GM18520 (cell line): ENCODE data around the gene SEPTIN12.
A peak's percentile ranks its signal among the peaks of the same experiment; 100 is the strongest.
"Not testable (repeated sequence)": the region's sequence is repeated elsewhere in the genome, so short reads cannot be mapped to it uniquely, and the experiment has no call there.

Experiments
- ATAC-seq: cut with Tn5 transposase; IDR thresholded peaks from one replicate; pipeline ENCODE4 v1.9.1; 2021; ENCODE audit not compliant: unreplicated experiment

SEPTIN12 gene

DNA sequence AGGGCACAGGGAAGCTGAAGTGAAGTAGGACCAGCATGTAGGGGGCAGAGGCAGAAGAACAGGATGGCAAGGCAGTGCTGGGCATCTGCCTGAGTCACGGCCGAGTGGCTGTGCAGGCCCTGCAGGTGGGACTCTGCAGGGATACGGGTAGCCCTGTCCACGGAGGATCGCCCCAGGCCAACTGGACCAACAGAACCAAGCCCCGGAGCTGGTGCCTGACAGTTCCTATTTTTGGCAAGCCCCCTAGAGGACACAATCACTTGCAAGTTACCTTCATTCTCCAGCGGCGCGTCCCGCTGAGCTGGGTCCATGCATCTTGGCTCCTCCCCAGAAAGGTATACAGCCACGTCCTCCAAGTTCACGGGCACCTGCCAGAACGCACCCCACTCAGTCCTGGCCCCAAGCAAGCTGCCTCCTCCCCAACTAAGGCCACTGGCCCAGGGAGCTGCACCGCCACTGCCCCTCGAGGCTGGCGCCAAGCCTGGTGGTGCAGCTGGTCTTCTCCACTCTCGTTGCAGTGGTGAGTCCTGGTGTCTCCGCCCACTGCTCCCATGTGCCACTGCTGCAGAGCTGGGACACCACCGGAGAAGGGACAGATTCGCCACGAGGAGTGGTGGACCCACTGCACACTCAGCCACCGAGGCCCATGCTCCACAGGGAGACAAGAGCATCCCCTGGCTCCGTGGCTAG, 27.8 kb downstream of the SEPTIN12 start:
- ATAC-seq, result no peak

DNA sequence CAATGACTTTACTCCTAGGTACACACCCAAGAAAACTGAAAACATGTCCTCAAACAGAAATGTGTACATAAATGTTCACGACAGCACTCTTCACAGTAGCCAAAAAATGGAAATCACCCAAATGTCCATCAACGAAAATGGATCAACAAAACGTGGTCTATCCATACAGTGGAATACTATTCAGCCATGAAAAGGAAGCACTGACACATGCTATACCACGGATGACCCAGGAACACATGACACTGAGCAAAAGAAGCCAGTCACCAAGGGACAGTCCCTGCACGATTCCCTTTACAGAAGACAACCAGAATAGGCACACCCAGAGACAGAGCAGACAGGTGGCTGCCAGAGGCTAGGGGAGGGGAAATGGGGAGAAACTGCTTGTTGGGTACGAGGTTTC, 32.5 kb downstream of the SEPTIN12 start:
- no peak for ATAC-seq

DNA sequence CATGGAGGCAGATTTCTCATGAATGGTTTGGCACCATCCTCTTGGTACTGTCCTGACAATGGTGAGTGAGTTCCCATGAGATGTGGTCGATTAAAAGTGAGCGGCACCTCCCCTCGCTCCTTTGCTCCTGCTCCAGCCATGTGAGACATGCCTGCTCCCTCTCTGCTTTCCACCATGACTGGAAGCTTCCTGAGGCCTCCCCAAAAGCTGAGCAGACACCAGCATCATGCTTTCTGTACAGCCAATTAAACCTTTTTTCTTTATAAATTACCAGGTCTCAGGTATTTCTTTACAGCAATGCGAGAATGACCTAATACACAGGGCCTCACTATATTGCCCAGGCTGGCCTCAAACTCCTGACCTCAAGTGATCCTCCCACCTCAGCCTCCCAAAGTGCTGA, 33.3 kb downstream of the SEPTIN12 start:
- no peak for ATAC-seq

DNA sequence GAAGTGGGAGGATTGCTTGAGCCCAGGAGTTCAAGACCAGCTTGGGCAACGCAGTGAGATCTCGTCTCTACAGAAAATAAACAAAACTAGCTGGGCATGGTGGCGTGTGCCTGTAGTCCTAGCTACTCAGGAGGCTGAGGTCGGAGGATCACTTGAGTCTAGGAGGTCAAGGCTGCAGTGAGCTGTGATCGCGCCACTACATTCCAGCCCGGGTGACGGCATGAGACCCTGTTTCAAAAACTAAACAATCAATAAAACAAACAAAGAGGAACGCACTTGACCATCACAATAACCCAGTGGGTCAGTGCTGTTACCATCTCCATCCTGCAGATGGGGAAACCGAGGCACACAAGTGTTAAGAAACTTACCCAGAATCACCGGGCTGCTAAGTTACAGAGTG, 34.9 kb downstream of the SEPTIN12 start:
- ATAC-seq, result no peak

DNA sequence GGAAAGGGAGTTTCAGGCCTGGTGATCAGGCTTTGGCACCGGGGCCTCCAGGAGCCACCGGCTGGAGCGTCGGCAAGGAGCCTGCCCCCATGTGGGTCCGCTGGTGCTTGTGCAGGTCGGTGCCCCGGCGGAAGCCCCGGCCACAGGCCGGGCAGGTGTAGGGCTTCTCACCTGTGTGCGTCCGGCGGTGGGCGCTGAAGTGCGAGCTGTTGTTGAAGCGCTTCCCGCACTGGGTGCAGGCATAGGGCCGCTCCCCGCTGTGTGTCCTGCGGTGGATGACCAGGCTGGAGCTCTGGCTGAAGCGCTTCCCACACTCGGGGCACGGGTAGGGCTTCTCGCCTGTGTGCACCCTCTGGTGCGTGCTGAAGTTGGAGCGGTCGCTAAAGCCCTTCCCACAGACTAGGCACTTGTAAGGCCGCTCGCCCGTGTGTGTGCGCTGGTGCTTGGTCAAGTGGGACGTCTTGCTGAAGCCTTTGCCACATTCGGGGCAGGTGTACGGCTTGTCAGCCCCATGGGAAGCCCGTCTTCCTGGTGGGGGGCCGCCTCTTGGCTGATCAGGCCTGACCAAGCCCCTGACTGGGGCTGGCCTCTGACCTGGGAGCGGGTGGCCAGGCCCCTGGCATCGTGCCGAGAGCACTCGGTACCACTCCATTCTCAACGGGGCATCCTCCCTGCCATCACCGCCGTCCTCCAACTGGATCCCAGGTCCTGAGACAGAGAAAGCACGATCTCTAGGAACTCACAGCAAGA, 35.6 kb downstream of the SEPTIN12 start:
- ATAC-seq, result no peak

DNA sequence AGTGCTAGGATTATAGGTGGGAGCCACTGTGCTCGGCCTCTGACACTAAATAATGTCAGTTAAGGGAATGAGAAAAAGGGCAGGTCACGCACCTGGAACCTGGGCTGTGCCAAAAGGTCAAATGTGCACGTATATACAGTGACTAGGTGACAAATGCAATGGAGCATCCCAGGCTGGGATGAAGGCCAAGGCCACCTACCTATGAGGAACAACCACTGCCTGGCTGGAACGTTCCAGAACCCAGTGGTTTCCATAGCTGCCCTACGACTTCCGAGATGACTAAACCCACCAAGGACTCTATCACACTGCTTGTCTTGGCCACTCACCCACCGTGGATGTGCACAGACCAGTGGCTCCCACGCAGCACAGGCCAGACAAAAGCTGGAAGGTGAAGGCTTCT, 37.2 kb downstream of the SEPTIN12 start:
- no peak for ATAC-seq

DNA sequence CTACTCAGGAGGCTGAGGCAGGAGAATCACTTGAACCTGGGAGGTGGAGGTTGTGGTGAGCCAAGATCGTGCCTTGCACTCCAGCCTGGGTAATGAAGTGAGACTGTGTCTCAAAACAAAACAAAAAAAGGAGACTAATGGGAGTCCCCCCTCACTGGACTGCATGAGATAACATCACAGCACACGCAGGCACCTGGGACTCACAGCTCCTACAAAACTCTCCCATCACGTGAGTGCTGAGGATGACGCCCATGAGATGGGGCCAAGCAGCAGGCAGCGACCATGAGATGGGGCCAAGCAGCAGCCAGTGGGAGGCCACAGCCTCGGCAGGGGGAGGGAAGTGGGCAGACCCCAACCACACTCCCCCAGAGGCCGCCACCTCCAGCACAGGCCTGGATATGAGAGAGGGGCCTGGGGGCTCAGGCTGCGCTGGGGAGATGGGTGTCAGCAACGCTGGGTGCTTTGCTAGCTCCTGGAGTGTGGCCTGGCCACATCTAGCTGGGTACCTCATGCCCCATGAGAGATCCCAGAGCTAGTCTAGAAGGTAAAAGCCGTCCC, 38.4 kb downstream of the SEPTIN12 start:
- no peak for ATAC-seq

DNA sequence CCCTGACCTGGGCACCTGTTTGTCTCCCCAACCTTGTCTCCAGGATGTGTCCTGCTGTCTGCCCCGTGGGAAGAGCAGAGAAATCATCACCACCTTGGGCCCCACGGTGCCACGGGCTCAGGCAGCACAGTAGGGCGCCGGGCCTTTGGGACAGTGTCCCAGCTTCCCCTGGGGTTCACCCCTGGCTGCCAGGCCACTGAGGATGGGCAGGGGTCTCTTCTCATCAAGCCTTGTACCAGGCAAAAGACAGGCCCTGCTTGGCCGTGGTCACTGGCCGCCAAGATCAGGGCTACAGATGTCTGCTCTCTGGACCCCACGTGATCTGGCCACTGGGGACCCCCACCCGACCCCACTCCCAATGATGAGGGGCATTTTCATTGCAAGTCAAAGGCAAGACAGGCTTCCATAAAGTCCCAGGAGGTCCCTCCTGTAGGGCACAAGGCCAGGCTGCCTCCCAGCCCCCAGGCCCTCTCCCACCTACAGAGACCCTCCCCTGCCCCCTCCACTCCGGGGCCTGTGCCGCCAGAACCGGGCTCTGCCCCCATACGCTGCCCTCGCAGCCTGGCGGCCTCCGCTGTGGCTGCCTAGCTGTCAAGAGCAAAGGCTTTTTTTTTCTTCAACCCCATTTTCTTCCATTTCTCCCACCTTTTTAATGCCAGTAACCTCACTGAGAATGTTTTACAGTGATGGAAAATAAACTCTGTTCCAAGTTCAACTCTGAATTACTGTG, 39.3 kb downstream of the SEPTIN12 start:
- no peak for ATAC-seq

DNA sequence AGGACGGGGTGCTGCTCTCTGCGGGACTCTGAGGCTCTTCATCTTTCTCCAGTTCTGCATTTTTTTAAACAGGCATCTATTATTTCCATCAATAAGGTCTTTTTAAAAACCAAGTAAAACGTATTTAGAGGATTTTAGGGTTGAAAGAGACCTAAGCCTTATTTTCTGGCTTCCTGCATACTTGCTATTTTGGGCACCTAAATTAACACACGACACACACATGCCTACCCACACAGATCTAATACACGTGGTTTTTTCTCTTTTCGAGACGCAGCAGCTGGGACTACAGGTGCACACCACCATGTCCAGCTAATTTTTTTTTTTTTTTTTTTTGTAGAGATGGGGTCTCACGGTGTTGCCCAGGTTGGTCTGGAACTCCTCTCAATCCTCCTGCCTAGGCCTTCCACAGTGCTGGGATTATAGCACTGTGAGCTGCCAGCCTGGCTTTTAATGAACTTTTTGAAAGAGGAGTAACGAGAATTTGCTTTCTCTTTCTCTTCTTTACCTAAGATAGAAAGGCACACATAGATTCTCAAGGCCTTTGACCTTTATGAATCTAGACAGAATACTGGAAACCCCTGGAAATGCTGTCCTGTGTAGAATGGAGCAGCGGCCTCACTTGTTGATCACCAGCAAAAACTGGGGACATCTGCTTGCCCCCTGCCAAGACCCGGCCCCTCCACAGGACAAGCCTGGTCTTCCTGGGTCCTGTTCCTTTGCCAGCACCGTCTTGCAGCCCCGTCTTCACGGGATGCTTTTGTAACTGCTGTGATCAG, 40.1 kb downstream of the SEPTIN12 start:
- no peak for ATAC-seq

DNA sequence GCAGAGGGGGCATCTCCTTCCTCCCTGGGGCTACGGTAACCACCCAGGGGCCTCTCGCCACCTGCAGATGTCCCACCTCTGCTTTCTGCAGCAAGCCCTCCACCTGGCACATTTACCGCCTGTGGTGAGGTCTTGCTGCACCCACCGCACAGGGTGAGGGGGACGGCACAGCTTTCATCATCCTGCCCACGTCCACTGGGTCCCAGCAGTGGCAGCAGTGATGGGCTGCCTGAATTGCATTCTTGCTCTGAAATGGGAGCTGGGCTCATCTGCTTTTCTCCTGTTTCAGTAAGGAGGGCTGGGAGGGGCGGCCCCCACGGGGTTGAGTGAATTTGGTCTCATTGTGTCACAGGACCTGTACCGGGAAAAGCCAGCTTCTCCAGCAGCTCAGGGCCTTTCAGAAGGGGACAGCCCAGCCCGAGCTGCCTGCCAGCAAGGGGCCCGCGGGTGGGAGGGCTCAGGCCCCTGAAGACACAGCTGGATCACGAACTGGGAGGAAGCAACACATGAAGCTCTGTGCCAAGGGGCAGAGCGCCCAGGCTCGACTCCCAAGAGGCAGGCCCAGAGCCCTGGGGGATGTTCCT, 41.1 kb downstream of the SEPTIN12 start:
- ATAC-seq, result no peak

DNA sequence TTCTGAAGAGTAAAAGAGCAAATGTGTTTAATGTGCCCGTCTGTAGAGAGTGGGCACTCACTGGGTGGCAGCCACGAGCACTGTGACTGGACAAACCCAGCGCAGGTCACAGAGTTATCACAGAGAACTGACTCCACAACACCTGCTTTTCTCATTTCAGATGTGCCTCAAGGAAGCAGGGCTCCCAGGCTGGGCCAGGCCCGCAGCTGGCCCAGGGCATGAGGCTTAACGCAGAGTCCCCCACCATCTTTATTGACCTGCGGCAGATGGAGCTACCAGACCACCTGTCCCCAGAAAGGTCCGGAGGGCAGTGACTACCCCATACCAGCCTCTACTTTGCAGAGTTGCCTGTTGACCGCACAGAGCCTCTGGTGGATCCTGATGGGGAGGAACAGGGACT, 41.9 kb downstream of the SEPTIN12 start:
- no peak for ATAC-seq

DNA sequence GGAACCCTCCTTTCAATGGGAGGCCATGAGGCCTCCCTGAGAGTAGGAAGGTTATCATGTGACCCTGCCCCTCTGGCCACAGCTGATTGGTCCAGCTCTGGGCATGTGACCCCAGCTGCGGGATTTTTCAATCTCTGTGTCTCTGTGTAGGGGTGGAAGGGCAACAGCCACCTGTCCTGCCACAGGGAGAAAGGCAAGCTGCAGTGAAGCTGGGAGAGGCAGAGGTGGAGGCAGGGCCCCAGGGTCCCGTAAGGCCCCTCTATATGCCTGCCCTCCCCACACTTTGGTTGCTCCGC, 42.9 kb downstream of the SEPTIN12 start:
- ATAC-seq, result no peak

DNA sequence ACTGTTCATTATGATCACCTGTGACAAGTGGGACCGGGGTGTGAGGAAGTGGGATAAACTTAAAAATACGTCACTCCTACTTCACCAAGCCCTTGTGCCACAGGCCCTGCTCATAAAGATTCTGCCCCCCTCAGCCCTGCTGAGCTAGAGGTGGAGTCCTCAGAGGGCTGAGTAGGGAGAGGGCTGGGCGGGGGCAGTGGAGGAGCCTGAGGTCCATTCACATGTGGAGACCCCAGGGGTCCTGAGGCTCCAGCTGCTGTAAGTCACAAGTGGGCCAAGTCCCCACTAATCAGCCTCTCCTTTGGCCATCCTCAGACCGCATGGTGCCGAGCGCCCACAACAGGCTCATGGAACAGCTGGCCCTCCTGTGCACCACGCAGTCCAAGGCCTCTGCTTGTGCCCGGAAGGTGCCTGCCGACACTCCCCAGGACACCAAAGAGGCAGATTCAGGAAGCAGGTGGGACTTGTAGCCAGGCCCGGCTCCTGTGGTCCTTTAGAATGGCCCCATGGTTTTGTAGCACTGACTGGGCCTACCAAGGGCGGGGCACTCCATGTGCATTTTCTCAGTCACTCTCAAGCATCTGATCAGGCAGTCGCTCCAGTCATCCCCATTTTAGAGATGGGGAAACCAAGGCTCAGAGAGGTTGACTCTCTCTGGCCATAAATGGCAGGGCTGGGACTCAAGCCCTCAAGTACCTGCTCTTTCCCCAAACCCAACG, 43.4 kb downstream of the SEPTIN12 start:
- no peak for ATAC-seq

DNA sequence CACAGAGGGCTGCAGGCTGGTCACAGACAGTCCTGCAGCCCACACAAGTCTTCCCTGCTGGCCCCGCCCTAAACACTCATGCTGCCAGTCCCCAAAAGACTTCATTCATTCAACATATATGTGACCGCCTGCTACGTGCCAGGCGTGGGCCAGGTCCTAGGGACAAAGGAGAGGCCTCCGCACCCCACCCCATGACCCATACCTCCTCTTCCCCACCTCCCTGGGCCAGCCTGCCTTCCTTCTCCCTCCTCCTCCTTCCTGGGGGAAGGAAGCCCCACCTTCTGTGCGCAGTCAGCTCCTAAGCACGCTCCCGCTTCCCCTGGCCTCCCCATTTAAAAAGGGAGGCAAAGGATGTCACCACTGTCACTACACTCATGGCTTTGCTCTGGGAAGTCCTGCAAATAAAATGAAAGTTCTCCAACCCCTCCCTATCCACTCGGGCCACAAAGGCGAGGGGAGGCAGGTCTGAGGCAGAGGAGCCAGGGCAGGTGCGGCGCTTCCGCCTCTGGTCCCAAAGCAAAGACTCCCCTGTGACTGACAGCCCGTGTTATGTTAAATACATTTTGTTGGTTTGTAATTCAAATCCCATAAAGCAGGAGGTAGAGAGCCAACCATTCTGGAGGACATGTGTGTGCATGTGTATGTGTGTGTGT, 44.8 kb downstream of the SEPTIN12 start:
- no peak for ATAC-seq

DNA sequence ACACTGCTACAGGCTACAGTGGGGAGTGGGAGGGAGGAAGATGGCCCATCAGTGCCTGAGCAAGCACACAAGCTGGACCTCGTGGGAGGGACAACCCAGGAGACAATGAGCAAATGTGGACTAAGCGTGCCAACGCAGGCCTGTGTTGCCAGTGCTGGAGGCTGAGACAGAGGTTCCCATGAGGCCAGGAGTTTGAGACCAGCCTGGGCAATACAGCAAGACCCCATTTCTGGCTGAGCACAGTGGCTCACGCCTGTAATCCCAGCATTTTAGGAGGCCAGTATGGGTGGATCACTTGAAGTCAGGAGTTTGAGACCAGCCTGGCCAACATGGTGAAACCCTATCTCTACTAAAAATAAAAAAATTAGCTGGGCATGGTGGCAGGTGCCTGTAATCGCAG, 49.8 kb downstream of the SEPTIN12 start:
- not testable (repeated sequence) for ATAC-seq

DNA sequence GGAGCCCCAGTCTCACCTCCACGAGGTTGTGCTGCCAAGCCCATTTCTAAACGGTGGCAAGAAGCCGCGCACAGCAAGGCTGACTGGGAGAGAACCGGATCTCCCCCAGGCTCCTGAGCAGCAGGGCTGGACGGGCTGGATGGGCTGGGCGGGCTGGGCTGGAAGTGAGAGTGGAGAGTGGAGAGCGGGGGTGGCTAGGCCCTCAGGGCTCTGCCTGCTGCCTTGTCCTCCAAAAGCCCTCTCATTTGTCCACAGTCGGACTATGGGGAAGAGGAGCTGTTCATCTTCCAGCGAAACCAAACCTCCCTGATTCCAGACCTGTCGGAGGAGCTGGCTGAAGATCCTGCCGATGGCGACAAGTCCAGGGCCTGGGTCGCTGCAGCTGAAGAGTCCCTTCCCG, 50.6 kb downstream of the SEPTIN12 start:
- no peak for ATAC-seq

DNA sequence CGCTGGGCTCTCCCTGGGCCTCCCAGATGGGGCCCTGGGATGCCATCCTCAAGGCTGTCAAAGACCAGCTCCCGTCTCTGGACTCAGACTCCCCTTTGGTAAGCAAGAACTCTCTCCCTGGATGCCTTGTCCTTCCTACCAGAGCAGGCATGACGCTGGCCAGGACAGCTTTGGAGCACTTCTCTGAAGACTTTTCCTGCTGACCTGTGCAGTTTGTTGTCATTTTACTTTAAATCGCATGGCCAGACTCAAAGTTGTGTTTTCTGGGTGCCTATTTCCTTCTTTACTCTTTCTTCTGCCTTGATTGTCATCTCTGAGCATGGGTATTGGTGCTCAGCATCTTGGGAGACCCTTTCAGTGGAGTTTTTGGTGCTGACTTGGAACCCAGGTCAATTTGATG, 51.6 kb downstream of the SEPTIN12 start:
- ATAC-seq, result no peak

DNA sequence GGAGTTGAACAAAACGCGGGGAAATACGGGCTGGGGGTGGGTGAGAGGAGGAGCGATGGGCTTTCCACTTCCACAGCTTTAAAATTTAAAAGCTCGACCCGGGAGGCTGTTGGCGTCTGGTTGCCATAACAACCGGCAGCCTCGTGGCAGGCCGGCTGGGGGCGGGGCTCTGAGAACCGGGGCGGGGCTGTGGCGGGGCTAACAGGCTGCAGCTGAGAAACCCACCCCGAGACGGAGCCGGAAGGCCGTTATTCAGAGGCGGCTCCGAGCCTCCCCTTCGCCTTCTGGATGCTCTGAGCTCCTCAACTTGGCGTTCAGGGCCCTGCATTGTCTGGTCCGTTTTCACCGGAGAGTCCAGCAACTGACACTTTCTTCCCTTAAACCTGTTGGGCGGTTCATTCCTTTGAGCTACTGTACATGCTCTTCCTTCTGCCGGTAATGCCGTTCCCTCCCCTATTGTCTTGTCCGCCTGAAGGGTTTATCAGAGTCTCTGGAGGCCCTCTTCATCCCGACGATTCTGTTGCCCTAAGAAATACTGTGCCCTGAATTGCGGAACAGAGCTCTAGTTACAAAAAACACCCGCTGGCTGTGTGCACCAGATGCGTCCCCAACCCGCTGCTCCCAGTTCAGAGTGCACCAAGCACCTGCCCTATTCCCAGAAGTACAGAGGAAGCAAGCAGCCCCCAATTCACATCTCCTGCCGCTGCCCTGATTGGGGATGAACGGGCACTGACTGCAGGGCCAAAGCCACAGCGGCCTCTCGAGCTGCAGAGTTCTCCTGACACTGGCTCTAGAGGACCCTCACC, 53.2 kb downstream of the SEPTIN12 start:
- ATAC-seq, result peak; percentile 17
